GM20431 (cell line): ENCODE data around the gene SLC45A1.

Experiments
- in situ Hi-C: fragments of 300-500 bp; cut with MseI, MboI; formaldehyde crosslinking; loops from one replicate; pipeline ENCODE4 v1.15.0; 2020; ENCODE audit warnings: low sequenced_read_pairs; ENCODE audit not compliant: unreplicated experiment

SLC45A1 gene

DNA sequence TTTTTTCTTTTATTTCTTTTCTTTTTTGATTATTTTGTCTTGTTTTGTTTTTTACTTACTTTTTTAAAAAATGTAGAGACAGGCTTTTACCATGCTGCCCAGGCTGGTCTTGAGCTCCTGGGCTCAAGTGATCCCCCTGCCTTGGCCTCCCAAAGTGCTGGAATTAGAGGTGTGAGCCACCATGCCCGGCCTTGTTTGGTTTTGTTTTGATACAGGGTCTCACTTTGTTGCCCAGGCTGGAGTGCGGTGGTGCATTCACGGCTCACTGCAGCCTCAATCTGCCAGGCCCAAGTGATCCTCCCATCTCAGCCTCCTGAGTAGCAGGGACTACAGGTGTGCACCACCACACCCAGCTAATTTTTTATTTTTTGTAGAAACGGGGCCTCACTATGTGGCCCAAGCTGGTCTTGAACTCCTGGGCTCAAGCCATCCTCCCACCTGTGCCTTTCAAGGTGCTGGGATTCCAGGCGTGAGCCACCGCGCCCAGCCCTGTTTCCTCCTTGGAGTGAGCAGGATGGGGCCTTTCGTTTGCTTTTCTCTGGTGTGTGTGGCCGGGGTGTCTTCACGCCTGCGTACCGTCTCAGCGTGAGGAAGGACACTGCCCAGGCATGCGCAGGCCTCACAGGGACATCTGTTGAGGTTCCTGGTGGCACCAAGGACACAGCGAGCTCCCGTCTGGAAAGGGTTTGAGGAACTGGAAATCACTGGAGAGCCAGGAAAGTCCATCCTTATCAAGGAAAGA is 15.5 kb downstream of the SLC45A1 start:
- in situ Hi-C loops = no loop called here

DNA sequence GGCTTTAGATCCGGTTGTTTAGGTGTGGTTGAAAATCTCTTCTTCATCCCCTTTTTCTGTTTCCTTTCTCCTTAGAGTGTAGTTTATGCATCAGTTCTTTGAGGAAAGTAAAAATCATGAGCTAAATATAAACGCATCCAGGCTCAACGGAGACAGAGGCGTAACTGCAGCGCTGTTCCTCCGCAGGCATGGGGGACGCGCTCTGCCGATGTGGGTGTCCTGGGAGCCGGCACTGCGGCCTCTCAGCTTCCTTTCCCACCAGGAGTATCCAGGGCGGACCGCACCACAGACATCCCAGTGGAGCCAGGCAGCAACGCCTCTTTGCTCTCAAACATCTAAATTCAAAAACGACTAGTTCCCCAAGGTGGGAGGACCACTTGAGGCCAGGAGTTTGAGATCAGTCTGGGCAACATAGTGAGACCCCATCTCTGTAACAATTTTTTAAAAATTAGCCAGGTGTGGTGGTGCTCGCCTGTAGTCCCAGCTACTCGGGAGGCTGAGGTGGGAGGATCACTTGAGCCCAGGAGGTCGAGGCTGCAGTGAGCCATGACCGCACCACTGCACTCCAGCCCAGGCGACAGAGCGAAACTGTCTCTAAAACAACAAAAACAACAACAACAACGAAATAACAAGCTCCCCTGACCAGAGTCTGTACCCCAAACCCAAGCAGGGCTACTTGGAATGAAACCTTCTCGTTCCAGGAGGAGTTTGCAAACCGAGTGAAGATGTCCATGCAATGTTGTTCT is 16.4 kb downstream of the SLC45A1 start:
- in situ Hi-C loops = no loop called here

DNA sequence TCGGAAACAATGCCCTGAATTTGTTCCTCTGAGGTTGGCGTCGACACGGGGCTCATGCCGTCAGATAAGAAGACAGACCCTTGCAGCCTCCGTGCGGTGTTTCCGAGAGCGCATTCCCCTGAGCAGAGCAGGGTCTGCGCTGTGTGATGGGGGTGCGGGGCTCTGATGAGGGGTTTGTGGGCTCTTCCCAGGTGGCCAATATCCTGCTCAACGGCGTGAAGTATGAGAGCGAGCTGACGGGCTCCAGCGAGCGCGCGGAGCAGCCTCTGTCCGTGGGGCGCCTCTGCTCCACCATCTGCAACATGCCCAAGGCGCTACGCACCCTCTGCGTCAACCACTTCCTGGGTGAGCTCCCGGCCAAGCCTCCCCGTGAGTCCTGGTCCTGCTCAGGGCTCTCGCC is 17.3 kb downstream of the SLC45A1 start:
- in situ Hi-C loops = no loop called here

DNA sequence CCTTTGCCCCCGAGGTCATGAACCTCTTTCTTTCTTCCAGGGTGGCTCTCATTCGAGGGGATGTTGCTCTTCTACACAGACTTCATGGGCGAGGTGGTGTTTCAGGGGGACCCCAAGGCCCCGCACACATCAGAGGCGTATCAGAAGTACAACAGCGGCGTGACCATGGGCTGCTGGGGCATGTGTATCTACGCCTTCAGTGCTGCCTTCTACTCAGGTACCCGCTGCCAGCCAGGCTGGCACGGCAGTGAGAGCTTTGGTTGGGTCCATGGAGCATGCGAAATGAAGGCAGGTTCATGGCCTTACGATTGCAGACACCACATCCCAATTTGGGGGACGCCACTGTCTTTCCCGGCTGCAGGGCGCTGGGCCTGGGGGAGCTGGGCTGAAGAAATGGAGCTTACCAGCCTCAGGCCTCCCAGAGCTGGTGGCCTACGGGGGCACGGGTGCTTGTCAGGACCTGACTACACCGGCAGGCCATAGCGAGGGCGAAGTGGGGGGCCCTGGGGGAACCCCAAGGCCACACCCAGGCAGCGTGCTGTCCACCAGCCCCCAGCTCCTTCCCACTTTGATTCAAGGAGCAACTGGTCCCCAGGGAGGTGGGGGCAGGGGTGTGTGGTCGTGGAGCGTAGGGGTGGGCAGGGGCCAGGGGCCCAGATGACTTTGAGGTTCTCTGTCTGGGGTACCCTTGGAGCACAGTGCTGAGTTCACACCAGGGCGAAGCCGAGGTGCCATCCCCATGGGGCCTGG is 20.0 kb downstream of the SLC45A1 start:
- in situ Hi-C loops = no loop called here

DNA sequence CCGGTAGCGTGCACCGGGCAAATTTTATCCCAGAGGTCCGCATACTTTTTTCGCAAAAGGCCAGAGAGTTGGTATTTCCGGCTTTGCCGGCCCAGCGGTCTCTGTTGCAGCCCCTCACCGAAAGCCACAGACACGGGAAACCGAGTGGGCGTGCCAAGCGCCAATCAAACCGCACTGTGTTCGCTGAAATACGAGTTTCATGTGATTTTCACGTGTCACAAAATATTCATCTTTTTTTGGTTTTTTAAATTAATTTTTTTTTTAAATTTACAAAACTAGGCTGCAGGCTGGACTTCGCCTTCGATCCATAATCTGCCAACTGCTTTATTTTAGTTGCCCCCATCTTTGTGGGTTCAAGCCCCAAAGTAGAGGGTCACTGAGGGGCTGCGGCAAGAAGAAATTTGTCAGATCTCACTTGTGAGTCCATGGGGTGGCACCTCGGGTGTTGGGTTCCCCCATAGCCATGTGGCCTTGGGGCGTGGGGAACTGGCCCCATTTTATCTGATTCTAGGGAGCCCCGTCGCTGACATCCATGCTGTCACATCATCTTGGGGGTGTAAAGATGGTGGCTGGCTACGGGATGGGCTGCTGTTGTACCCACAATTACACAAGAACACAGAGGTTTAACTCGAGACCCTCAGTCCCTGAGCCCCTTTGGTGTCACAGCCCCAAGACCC is 20.8 kb downstream of the SLC45A1 start:
- in situ Hi-C loops = no loop called here

DNA sequence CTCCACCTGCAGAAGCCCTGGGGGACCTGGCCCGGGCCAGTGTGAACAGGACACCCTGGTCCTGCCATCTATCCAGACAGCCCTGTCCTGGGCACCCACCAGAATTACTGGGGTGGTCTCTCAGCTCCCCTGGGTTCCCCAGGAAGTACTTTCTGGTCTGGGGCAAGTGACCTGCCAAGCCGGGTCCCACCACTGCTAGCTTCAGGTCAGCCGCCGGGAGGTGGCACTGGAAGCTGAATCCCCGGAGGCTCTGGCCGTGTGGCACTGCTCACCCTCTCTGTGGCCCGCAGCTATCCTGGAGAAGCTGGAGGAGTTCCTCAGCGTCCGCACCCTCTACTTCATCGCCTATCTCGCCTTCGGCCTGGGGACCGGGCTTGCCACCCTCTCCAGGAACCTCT is 21.3 kb downstream of the SLC45A1 start:
- in situ Hi-C loops = no loop called here

DNA sequence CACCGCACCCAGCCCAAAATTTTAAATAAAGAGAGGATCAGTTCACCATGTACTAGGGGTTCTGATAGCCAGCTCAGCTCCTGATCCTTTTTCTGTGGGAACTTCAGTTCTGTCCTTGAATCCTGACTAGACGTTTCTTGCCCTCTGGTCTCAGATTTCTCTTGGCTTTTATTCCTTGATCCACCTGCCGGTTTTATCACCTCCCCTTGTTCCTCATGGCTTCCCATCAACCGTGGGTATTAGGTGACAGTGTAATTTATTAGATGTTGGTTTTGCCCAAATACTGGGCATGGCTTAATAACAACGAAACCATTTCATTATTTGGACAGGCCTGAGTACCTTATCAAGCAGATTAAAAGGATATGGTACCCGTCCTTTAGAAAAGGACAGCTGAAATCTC is 22.5 kb downstream of the SLC45A1 start:
- in situ Hi-C loops = no loop called here

DNA sequence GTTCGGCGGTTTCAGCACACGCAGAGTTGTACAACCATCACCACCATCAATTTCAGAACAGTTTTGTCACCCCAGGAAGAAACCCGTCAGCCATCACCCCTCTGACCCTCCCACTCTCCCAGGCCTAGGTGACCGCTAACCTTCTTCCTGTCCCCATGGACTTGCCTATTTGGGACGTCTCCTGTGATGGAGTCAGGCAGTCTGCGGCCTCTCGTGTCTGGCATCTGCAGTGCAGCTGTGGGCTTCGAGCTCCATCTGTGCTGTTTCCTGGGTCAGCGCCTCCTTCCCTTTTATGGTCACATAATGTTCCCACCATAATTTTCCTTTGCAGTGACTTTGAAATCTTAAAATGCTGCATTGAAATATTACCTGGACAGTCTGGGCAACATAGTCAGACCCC is 24.4 kb downstream of the SLC45A1 start:
- in situ Hi-C loops = no loop called here

DNA sequence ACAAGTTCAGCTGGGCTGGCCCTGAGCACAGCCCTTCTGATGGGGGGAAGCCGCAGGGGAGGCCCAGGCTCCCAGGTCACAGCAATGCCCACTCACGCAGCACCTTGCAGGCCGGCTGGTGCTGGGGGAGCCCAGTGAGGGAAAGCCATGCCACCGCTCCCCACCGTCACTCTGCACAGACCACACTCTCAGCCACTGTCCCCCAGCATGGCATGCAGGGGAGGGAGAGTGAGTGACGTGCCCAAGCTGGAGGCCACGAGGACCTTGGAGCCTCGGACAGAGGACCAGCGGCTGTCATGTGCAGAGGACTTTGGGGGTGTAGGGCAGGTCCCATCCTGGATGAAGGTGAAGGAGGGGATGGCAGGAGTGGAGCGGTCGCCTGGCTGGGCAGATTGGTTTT is 25.1 kb downstream of the SLC45A1 start:
- in situ Hi-C loops = no loop called here

DNA sequence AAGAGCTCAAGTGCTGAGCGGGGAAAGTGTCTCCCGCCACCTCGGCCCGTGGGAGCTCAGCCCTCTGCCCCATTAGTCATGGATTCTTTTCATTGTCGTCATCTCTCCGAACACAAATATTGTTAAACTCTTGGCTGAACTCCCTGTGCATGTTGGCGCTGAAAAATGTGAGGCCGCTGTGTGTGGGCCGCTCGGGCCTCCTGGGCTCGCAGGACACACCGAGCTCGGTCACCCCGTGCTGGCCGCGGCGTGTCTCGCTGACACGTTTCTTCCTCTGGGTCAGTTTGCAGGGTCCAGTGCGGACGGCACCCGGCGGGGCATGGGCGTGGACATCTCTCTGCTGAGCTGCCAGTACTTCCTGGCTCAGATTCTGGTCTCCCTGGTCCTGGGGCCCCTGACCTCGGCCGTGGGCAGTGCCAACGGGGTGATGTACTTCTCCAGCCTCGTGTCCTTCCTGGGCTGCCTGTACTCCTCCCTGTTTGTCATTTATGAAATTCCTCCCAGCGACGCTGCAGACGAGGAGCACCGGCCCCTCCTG is 25.6 kb downstream of the SLC45A1 start:
- in situ Hi-C loops = no loop called here

DNA sequence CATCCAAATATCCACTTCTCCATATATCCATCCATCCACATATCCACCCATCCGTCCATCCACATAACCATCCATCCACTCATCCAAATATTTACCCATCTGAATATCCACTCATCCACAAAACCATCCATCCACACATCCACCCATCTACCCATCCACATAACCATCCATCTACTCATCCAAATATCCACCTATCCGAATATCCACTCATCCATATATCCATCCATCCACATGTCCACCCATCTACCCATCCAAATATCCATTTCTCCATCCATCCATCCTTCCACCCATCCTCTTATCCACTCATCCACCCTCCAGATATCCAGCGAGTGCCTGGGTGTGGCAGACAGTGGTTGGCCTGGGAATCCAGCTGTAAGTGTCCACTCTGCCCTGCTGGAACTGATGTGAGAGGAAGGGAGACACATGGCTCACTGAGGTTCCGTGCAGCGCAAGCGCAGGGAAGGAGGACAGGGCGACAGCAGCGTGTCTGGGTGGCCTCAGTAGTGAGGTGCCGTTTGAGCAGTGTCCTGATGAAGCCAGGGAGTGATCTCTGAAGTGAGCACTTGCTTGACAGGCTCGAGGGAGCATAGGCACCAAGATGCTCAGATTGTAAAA is 27.1 kb downstream of the SLC45A1 start:
- in situ Hi-C loops = no loop called here

DNA sequence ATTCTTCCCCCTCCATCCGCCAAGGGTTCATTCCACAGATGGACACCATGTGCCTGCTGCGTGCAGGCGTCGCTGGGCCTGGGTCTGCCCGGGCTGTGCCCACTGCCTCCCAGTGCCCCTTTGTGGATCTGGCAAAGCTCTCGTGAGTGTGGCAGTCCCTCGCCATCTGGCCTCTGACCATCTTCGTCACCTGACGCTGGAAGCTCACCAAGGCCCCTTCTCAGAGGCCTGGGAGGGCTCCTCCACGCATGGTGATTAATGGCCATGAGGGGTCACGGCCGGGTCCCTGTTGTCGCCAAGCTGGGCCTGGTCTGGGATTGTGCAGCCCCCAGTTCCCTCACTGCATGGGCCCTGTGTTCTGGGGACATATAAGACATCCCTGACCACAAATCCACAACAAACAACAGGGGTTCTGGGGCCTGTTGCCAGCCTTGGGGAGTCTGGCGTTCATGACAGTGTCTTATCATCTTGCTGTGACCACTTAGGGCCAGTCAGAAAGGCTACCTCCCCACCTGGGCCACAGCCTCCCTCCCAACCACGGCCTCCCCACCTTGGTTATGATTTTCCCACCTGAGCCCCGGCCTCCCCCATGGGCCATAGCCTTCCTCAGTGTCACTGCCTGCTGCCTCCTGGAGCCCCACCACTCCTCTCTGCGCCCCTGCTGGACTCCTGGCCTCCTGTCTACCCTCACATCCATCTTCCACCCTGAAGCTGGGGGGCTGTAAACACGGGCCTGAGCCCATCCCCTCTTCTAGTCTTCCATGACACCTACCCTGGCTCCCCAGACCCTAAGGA is 27.9 kb downstream of the SLC45A1 start:
- in situ Hi-C loops = no loop called here

DNA sequence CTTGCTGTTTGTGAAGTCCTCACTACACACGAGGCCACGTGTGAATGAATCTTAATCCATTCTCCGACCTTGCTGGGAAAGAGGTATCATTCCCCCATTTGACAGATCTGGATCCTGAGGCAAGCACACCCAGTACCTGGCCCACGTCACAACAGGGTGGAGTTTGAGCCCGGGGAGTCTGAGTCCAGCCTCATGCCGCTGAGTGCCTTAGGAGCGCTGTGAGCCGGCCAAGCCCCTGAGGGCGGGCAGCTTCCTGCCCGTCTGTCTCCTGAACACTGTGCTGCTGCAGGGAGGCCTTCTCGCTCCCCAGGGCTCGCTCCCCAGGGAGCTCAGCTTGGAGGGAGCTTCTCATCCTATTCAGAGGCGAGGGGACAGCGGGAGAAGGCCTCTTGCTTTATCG is 29.7 kb downstream of the SLC45A1 start:
- in situ Hi-C loops = no loop called here

DNA sequence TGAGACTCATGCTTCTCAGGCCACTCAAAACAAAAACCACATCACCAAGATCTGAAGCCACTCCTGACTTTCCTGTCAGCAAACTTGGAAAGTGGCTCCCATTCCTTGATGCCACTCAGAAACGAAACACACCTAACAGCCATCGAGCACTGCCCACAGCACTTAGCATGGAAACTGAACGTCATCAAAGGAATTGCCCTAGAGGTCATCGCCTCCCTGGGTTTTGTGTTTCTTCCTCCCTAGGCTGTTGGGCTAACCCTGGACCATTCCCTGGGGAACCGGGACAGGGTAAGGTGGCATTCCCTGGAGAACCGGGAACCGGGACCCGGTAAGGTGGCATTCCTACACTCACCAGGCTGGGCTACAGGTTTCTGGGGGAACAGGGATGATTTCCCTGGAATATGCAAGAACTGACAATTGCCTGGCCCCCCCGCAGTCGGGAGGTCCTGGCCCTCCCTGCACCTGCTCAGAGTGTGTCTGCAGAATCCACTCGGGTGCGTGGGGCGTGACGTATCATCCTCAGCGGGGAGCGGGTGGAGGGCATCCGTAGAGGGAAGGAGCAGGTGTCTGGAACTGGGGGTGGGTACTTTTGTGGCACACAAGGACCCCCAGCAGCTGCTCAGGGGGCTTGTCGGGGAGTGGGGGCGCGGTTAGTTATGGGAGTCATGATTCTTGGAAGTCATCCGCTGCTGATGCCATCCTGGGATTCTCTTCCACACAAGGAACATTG is 30.3 kb downstream of the SLC45A1 start:
- in situ Hi-C loops = no loop called here

DNA sequence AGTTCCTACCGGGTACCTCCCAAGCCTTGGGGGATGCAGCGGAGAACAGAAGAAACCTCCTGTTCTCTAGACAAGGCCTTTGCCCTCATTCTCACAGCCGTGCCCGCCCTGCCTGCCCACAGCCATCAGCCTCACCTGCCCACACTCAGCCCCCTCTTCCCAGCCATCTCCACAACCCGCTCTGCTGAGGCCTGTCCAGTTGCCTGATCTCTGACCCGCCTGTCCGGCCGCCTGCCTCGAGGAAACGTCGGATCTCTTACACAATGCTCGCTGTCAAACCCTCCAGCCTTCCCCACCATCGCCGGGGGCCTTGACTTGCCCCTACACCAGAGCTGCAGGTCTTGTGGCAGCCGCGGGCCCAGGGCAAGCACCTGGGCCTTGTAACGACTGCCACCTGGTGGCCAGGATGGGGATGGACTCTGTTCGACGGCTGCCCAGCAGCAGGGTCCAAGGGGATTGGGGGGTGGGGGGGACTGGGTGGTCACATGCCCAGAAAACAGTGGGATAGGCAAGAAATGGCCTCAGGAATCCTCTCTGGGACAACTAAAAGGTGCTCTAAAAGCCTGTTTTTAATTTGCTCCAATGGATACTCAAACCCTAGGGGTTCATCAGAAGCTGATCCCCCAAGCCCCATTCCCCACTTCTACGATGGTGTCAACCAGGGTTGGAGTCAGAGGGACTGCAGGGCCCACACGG is 31.0 kb downstream of the SLC45A1 start:
- in situ Hi-C loops = no loop called here

DNA sequence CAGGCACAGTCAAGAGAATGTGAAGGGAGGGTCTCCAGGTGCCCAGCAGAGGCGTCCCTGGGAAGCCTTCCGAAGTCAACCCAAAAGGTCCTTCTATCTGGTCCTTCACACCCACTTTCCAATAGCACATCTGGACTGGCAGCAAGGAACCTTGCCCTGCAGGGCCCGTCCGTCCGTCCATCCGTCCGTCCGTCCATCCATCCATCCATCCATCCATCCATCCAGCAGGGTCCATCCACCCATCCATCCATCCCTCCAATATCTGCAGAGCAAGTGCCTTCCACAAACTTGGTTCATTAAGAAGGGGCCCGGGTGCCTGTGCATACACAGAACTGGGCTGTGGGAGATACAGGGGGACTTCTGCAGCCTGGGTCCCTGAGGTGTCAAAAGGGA is 31.6 kb downstream of the SLC45A1 start:
- in situ Hi-C loops = no loop called here

DNA sequence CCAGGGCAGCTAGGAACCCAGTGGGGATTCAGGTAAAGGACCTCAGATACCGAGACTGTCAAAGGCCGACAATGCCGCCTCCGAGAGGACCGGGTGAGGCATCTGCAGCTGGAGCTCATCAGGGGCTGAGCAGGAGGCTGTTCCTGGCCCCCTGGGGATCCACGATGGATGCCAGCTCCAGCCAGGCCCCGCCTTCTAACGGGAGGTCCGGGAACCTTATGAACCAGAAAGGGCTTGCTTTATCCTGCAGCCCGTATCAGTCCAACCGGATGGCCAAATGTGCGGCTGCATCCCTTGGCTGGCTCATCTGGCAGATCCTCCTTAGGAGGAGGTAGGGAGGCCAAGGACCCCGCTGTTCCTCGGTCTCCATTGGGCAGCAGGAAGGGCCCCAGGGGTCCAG is 32.0 kb downstream of the SLC45A1 start:
- in situ Hi-C loops = no loop called here
